Activated CD4-positive, alpha-beta T cell treated with anti-CD3 and anti-CD28 coated beads, Interleukin-2, amount 50 U/mL, for 24 hours (primary cell): ENCODE data around the gene GLRB.
"Not testable (repeated sequence)": the region's sequence is repeated elsewhere in the genome, so short reads cannot be mapped to it uniquely, and the experiment has no call there.

Source experiments
- DNase-seq, 2 donors: peaks; one replicate each; pipeline ENCODE4 v3.0.0-alpha.2; 2020; ENCODE audit warnings: low read depth in 1 of 2, low spot score in 1 of 2

GLRB gene

DNA sequence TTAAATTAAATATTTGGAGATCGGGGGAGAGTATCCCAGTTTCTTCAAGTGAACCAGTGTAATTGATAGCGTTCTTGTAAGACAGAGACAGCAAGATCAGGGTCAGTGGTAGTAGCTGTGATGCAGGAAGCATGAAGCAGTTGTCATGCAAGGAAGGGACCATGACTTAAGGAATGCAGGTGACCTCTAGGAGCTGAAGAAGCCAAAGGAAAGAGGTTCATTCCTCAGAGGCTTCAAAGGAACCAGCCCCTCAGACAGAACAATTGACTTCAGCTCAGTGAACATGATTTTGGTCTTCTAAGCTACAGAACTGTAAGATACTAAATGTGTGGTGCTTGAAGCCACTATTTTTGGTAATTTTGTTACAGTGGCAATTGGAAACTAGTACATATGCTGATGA is 51.6 kb downstream of the GLRB start:
- no peak for DNase-seq

DNA sequence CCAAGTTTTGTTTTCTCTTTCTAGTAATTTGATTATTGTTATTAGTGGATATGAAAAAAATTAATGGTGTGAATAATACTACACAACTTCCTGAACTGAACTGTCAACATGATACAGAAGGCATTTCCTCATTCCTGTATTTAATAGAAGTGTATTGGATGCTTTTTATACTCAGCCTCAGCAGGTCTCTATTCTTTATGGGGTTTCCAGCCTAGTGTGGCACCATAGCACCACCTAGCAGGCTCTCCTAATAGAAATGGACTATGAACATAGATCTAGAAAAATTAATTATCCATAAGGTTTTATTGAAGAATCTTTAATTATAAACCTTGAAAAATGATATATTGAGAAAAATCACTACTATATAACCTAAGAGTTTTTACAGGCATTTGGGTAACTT is 52.4 kb downstream of the GLRB start:
- DNase-seq: no peak

DNA sequence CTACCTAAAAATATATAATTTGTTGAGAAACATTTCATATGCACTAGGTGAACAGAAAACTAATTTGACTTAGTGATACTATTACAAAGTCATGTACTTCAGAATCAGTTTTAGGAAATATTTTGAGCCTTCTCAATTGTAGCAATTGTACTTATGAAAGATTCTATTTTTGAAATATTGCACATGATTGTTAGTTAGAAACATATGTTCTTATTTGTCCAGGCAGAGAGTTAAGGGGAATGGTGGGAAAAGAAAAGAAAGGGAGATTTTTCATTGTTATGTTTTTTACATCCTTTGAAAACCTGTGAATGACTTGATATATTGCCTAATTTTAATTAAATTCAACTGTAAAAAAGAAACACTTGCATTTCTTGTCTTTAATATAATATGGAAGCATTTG is 66.0 kb downstream of the GLRB start:
- no peak for DNase-seq

DNA sequence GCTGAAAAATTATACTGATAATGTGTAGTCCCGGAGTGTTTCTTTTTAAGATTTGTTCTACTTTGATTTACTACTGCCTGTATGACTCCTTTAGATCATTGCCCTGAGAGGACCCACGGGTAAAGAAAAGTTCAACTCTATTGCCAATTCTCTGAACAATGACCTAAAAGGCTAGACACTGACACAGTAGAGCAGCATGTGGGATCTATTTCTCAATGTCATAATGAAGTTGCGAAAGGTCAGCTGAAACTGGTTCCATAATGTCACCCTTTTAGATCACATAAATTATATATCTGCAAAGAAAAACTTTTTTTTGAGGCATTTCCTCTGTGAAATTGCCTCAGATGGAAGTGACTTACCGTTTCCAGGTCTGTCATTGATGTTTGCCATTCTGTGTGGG is 67.4 kb downstream of the GLRB start:
- no peak for DNase-seq

DNA sequence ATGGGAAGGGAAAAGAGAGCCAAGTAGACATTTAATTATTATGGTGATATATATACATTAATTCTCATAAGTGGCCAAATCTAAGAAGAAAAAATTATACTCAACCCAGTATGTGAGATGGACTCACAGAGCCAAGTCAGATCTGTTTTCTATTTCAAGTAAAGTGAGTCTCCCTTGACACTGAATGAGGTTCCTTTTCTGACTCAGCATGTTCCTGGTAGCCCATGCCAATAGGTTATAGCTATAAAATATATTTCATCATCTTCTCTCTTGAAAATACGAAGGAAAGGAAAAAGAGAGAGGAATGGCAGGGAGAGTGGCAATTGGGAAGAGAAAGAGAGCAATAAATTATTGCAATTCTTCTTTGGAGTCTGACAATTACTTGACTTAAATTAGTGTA is 75.8 kb downstream of the GLRB start:
- DNase-seq: no peak

DNA sequence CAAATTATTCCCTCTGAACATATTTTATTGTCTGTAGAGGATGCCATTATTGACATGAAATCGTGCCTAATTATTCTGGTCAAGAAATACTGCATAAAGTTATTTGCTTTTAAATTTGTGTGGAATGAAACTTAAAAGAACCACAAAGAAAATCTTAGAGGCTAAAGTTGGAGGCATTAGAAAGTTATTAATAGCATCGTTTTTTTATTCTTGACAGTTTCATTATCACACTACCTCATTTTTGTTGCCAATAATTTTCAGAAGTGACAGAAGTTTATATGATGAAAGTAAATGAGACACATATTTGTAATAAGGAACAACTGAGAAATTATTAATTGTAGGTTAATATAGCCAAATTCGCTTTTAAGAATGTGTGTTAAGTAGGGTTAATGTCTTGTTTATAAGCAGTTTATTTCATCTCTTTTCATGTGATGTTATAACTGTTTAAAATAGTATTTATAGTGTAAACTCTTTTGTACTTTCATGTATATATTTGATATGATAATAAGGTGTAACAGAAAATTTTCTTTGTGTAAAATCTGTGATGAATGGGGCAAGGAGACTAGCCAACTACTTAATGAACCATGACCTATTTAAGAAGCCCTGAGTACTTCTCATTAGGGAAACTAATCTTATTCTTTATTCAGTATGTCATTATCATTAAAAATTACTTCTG is 90.1 kb downstream of the GLRB start:
- DNase-seq: no peak

DNA sequence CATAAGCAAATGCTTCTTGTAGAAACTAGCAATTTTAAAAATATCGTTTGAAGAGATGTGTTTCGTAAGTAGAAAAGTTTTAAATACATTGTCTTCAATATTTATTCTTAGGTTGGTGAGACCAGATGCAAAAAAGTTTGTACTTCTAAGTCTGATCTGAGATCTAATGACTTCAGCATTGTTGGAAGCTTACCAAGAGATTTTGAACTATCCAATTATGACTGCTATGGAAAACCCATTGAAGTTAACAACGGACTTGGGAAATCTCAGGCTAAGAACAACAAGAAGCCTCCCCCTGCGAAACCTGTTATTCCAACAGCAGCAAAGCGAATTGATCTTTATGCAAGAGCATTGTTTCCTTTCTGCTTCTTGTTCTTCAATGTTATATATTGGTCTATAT is 94.4 kb downstream of the GLRB start:
- DNase-seq: no peak

DNA sequence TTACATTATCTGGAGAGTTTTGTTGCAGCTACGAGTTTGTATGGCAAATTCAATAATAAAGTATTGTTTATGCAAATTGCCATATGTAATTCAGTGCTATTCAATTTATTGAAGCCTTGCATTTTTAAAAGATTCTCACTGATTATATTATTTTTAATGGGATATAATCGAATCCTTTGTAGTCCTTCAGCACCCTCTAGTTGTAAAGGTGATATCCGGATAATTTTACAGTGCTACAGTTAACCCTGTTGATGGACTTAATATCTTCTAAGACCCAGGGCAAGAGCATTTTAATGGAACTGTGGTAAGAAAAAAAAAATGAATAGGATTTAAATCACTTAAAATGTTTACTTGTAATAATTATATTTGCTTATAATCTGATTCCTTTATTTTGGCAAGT is 96.1 kb downstream of the GLRB start:
- no peak for DNase-seq

DNA sequence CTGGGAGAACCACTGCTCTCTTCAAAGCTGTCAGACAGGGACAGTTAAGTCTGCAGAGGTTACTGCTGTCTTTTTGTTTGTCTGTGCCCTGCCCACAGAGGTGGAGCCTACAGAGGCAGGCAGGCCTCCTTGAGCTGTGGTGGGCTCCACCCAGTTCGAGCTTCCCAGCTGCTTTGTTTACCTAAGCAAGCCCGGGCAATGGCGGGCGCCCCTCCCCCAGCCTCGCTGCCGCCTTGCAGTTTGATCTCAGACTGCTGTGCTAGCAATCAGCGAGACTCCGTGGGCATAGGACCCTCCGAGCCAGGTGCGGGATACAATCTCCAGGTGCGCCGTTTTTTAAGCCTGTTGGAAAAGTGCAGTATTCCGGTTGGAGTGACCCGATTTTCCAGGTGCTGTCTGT is 104.3 kb downstream of the GLRB start:
- not testable (repeated sequence) for DNase-seq

DNA sequence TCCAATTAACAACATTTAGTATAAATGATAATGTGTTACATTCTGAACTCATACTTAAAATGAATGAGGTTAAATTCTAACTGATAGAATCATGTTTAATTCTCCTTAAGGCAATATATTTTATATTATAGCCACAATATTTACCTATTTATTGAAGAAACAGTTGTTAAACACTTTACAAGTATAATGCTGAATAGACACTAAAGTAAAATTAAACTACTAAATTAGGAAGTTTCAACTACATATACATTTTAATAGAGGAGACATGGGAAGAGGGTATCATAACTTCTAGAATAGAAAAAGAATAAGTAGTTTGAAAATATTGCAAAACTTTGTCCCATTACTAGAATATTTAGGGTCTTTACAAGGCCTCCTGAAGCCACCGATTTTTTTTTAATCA is 108.3 kb downstream of the GLRB start:
- no peak for DNase-seq

DNA sequence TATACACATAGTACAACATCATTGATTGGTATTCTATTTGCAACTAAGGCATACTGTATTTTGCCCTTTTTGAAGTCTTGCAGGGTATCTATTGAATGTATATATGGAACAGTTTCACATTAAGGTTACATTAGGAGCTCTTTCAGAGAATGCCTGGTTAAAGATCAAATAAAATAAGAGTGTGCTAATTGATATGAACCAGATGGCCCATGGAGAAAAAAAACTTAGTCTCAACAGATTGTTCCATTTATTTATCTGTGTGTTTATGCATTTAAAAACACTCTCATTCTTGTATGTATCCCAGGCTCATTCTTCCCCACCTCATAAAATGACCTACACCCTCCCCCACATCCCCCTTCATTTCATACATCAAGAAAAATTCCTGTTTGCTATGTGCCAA is 109.4 kb downstream of the GLRB start:
- DNase-seq: no peak

DNA sequence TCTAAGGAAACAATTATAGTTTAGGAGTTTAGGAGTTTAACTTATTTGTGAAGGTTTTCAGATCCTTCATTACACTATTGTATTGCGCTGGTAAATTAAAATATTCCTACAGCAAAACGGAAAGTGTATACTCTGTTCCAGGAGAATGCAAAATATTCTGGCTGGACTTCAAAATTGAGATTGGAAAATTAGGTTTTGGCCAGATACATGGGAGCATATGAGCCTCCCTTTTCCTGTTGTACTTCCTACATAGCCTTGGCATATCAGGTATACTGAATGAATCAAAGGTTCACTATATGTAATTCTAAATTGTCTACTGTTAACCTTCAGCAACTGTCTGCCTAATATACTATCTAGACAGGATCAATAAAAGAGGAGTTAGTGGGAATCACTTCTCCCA is 119.4 kb downstream of the GLRB start:
- DNase-seq: no peak

DNA sequence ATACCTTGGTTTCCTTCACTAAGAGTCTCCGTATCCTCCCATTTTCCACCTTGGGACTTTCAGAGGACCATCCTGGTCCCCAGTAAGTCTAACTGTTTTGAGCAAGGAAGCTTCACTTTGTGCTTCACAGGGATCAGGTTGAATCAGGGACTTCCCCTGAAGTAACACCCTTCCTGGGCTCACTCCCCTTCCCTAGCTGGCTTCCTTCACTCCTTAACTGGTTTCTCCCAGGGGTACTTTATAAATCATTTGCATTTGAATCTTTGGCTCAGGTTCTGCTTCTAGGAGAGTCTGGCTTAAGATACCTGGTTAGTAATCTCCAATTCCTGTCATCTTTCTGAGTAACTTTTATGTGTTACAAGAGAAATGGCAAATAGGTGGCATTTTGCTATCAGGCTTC is 120.1 kb downstream of the GLRB start:
- DNase-seq: no peak

DNA sequence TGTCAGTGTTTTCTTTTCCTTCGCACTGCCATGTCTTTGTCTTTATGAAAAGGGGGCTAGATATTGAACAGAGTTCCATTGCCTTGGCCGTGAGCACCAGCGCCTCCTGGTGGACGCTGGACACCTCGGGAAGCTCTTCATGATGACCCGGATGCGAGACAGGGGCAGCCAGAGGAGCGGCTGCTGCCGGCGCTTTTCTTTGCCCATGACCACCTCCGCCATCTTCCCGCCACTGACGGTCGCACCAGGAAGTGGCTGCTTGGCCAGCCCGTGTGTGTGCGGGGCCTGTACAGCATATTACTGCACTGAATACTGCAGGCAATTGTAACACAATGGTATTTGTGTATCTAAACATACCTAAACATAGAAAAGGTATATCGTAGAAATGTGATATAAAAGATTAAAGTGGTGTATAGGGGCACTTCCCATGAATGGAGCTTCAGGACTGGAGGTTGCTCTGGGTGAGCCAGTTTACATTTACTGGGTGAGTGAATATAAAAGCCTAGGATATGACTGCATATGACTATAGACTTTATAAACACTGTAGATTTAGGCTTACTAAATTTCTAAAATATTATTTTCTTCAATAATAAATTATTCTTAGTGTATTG is 128.8 kb downstream of the GLRB start:
- DNase-seq: no peak

DNA sequence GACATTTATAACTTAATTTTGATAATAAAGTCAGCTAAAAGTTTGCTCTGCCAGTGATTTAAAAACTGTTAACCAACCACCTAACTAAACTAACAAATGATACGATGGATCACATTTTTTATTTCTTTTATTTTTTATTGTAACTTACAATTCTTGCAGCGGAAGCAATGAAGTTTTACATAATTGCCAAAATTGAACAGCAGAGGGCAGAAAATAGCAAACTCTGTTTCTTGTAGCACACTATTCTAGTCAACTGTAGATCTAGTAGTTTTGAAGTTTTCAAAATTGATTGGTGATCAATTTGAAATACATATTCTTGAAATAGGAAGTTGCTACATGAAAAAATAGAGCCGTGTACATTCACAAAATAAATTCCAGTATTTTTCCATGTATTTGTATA is 141.8 kb downstream of the GLRB start:
- no peak for DNase-seq

DNA sequence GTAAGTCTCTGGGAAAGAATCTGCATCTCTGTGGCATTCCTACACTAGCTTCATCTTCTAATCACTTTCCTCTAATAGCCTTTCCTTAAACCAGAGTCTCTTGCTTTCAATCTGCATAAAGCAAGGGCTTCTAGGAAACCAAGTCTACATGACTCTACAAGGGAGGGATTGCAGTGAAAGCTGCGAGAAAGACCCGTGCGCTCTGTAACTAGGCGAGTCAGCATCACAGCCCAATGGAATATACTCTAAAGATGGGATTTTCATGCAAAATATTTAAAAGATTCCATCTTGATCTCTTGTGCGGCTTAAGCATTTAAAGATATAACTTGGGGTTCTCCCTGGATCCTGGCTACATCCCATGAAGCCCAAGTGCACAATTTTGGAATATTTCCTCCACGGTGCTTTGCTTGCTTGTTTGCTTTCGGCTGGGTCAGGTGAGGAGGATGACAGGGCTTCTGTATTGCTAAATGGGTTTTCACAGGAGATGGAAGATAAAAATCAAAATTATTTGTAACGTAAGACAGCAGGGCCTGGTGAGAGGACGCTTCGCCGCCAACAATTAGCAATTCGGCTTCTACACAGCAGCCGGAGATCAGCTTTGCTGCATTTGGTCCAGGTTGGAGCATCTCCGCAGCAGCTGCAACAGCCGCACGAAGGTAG is 143.9 kb downstream of the GLRB start:
- no peak for DNase-seq

DNA sequence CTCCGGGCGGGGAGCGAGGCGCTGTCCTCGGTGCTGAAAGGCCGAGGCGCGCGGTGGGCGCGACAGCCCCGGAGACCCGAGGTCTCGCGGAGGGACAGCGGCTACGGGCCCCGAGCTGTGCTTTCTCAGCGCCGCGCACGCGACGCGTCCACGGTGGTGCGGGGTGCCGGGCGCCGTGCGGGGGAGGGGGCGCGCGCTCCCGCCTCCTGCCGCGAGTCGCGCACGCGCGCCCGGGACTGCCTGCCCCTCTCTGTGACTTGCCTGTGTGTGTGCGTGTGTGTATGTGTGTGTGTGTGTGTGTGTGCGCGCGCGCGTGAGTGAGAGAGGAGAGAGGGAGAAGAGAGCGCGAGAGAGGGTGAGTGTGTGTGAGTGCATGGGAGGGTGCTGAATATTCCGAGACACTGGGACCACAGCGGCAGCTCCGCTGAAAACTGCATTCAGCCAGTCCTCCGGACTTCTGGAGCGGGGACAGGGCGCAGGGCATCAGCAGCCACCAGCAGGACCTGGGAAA is 144.5 kb downstream of the GLRB start, which contains the start of gene GRIA2:
TSS of gene GRIA2 (plus strand) at position 358 of the 511 bp plus-strand sequence. CDS start 315 bp downstream, outside the sequence.
- DNase-seq: no peak

DNA sequence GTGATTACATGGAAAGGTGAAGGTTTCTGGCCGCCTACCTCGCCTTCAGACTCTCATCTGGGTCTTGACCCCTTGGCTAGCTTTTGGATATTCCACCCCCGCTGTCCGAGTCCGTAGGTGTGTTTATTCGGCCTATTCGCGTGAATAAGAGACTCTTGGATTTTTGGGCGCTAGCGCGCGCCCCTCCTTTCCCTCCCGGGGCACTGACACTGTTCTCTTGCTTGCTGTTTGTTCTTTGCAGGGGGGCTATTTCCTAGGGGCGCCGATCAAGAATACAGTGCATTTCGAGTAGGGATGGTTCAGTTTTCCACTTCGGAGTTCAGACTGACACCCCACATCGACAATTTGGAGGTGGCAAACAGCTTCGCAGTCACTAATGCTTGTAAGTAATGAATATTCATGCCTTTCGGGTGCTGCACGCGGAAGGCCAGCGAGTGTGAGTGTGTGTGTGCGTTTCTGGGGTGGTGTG is 145.5 kb downstream of the GLRB start:
- no peak for DNase-seq
